HepG2 (cell line): Measurements from ENCODE around the gene KRTAP5-1. TPM values are rescaled to one million over a fixed set of nuclear protein-coding genes. Genes with fewer than 3 reads are reported as not detected.

Source experiments
- ATAC-seq: fragments of 200-7000 bp; cut with Tn5 transposase; 3 replicates; pipeline ENCODE4 v1.9.1; 2020; ENCODE audit warnings: mild to moderate bottlenecking, moderate library complexity
- BruUV-seq: library from RNA; stranded (reverse); fragments of 400-500 nt; replicated peaks from 2 replicates; lab custom pipeline; 2021; lab: Mats Ljungman, UMichigan
- CTCF ChIA-PET: fragments of 300-600 bp; formaldehyde crosslinking; extraction: SDS; loops from one replicate; lab custom pipeline; 2021; ENCODE audit warnings: low total read pairs, inconsistent platforms, low intra/inter-chr PET ratio; lab: Yijun Ruan, JAX
- POLR2A ChIA-PET: fragments of 350-600 bp; sonication (Branson Sonifier 250); formaldehyde crosslinking; loops from one replicate; lab custom pipeline; 2020; ENCODE audit warnings: antibody characterized with exemption, inconsistent platforms; lab: Yijun Ruan, JAX
- DNase-seq: peaks from one replicate; pipeline ENCODE4 v3.0.0-alpha.2; 2015; ENCODE audit warnings: low spot score
- FAIRE-seq: peaks from 3 replicates; lab custom pipeline; 2011; peaks lifted over from hg19 to GRCh38; lab: Jason Lieb, UNC
- H2AFZ ChIP-seq: one replicate; pipeline ENCODE4 v1.6.1; 2011; ENCODE audit warnings: low read length, inconsistent platforms
- H3K27ac ChIP-seq: fragments of 300-600 bp; 3 replicates; pipeline ENCODE4 v1.8.0; 2011; ENCODE audit warnings: mixed run types, mild to moderate bottlenecking, mixed read lengths, low read length, inconsistent platforms; ENCODE audit not compliant: insufficient read depth; ENCODE audit errors: extremely low read length
- H3K27me3 ChIP-seq, 2 experiments: fragments of 200-600 bp in 1 of 2; 2 replicates in 1 of 2; 3 replicates in 1 of 2; pipeline versions ENCODE4 v1.6.0 to v1.8.0; 2011; ENCODE audit warnings: low read length in 2 of 2, mild to moderate bottlenecking in 2 of 2, moderate library complexity in 2 of 2, inconsistent platforms in 1 of 2; ENCODE audit not compliant: insufficient read depth in 2 of 2, control insufficient read depth in 1 of 2
- H3K36me3 ChIP-seq, 2 experiments: fragments of 200-600 bp in 1 of 2; replicated peaks in 1 of 2; 2 replicates in 1 of 2; 3 replicates in 1 of 2; pipeline versions ENCODE4 v1.5.1 to v1.8.0; 2011; ENCODE audit warnings: low read length in 2 of 2, inconsistent platforms in 1 of 2; ENCODE audit not compliant: insufficient read depth in 2 of 2, control insufficient read depth in 1 of 2
- H3K4me1 ChIP-seq: 2 replicates; pipeline ENCODE4 v1.5.1; 2012; ENCODE audit warnings: low read length, inconsistent platforms; ENCODE audit not compliant: insufficient read depth
- H3K4me2 ChIP-seq: 2 replicates; pipeline ENCODE4 v1.6.0; 2011; ENCODE audit warnings: low read depth, low read length, inconsistent platforms
- H3K4me3 ChIP-seq, 3 experiments: fragments of 200-600 bp in 1 of 3; sonication (generic), shearing (Covaris generic) in 1 of 3; replicated peaks in 1 of 3; 2 replicates each; pipeline ENCODE4 v1.5.1; 2011 to 2016; ENCODE audit warnings: low read length in 3 of 3, inconsistent platforms in 2 of 3, low read depth in 2 of 3, mild to moderate bottlenecking in 2 of 3, control low read depth in 1 of 3, mixed read lengths in 1 of 3; ENCODE audit not compliant: insufficient read depth in 1 of 3
- H3K79me2 ChIP-seq: one replicate; pipeline ENCODE4 v1.6.1; 2011; ENCODE audit warnings: low read length, inconsistent platforms; ENCODE audit not compliant: insufficient read depth
- H3K9ac ChIP-seq: 2 replicates; pipeline ENCODE4 v1.6.0; 2011; ENCODE audit warnings: mild to moderate bottlenecking, low read depth, low read length, inconsistent platforms; ENCODE audit not compliant: insufficient read depth
- H3K9me3 ChIP-seq: 2 replicates; pipeline ENCODE4 v1.5.1; 2012; ENCODE audit warnings: mild to moderate bottlenecking, low read length
- H4K20me1 ChIP-seq: 2 replicates; pipeline ENCODE4 v1.6.0; 2011; ENCODE audit warnings: inconsistent platforms, mild to moderate bottlenecking, low read length, moderate library complexity; ENCODE audit not compliant: insufficient read depth
- AGO1 ChIP-seq: fragments of 200-400 bp; formaldehyde crosslinking; IDR thresholded peaks from 2 replicates; pipeline ENCODE4 v1.6.1; 2017; ENCODE audit warnings: mild to moderate bottlenecking, low read depth, low read length, moderate library complexity; ENCODE audit not compliant: poor library complexity, severe bottlenecking
- CAMTA2 ChIP-seq: sonication (generic); formaldehyde crosslinking; IDR thresholded peaks from 2 replicates; pipeline ENCODE4 v1.4.0; 2020; ENCODE audit warnings: mild to moderate bottlenecking, missing genetic modification reagents, borderline replicate concordance
- FOXA3 ChIP-seq: IDR thresholded peaks from 2 replicates; pipeline ENCODE4 v1.6.1; 2016; ENCODE audit warnings: missing genetic modification reagents, missing compliant biosample characterization
- HINFP ChIP-seq: sonication (generic); formaldehyde crosslinking; IDR thresholded peaks from 2 replicates; pipeline ENCODE4 v1.4.0; 2020; ENCODE audit warnings: low read depth, mild to moderate bottlenecking, missing genetic modification reagents
- HMG20B ChIP-seq: conservative IDR thresholded peaks from 2 replicates; pipeline ENCODE4 v1.6.1; 2016; ENCODE audit warnings: missing genetic modification reagents, missing compliant biosample characterization
- MED13 ChIP-seq: sonication (generic); formaldehyde crosslinking; IDR thresholded peaks from 2 replicates; pipeline ENCODE4 v1.5.0; 2020; ENCODE audit warnings: missing genetic modification reagents
- TIGD3 ChIP-seq: sonication (generic); formaldehyde crosslinking; IDR thresholded peaks from 2 replicates; pipeline ENCODE4 v1.5.1; 2020; ENCODE audit warnings: mild to moderate bottlenecking, missing genetic modification reagents, borderline replicate concordance
- ZBTB25 ChIP-seq: IDR thresholded peaks from 2 replicates; pipeline ENCODE4 v1.6.1; 2018; ENCODE audit warnings: missing genetic modification reagents
- ZBTB43 ChIP-seq: sonication (generic); formaldehyde crosslinking; conservative IDR thresholded peaks from 2 replicates; pipeline ENCODE4 v1.4.0; 2020; ENCODE audit warnings: missing genetic modification reagents
- ZNF44 ChIP-seq: sonication (generic); formaldehyde crosslinking; IDR thresholded peaks from 2 replicates; pipeline ENCODE4 v1.5.1; 2020; ENCODE audit warnings: mild to moderate bottlenecking, missing genetic modification reagents
- ZNF652 ChIP-seq: IDR thresholded peaks from 2 replicates; pipeline ENCODE4 v1.6.1; 2016; ENCODE audit warnings: low read depth, borderline replicate concordance
- ZNF670 ChIP-seq: sonication (generic); formaldehyde crosslinking; IDR thresholded peaks from 2 replicates; pipeline ENCODE4 v1.8.0; 2022; ENCODE audit warnings: mild to moderate bottlenecking, missing genetic modification reagents, borderline replicate concordance
- WGBS: methylation state at CpG from one replicate; pipeline ENCODE4 v1.1.6; 2017; ENCODE audit warnings: low lambda C conversion rate; 5-methylcytosine and 5-hydroxymethylcytosine counted together
- in situ Hi-C: cut with HindIII; loops from 2 replicates; pipeline ENCODE4 v1.10.0; 2017; ENCODE audit warnings: low pct_unique_long_range_greater_than_20kb; ENCODE audit not compliant: extremely low pct_ligation_motif_present
- intact Hi-C: fragments of 100-400 bp; cut with micrococcal nuclease; formaldehyde crosslinking; loops from one replicate; pipeline ENCODE4 v1.10.0; 2022; ENCODE audit not compliant: unreplicated experiment
- polyA plus RNA-seq, 8 experiments: library from polyadenylated mRNA; depleted of rRNA in 3 of 8; stranded (reverse) in 7 of 8; unstranded in 1 of 8; fragments of >200 nt; fragmentation: Illumina TruSeq in 4 of 8; extraction: Trizol in 4 of 8; gene quantifications; 2 replicates each; pipeline versions ENCODE4 v1.2.1 to v1.2.3, GENCODE V29; 2011 to 2016; ENCODE audit warnings: low read depth in 4 of 8, missing spikeins in 1 of 8, mixed read lengths in 1 of 8; ENCODE audit not compliant: insufficient read depth in 1 of 8
- total RNA-seq, 5 experiments: library from RNA; depleted of rRNA; stranded (reverse); fragments of >200 nt; fragmentation: Illumina TruSeq; extraction: Trizol; gene quantifications; 2 replicates each; pipeline ENCODE4 v1.2.3, GENCODE V29; 2016; ENCODE audit warnings: low read depth in 1 of 5

The KRTAP5-1 gene
- total and polyA plus RNA-seq, 2 of the 13 experiments (the other 11 are each of a cell fraction or from before 2014, with no cell fraction given), result not detected

GRCh38 chr11:1543606-1544263 is 41.3 kb downstream of the KRTAP5-1 start:
- Histone ChIP-seq H2AFZ (no peak overlapping the region), H4K20me1 (no peaks in the 10 kb centered on the region), H3K9me3 (no peaks in the 10 kb centered on the region), H3K4me3 (no peak overlapping the region), H3K4me2 (no peak overlapping the region), H3K4me1 (peaks cover 5% of the 10 kb centered on the region), H3K36me3 (no peaks in the 10 kb centered on the region), H3K27me3 (peaks cover 40 to 84% of the 10 kb centered on the region in 2 experiments; a peak in 4 of 5 replicates), H3K27ac (no peak overlapping the region), H3K79me2 (no peaks in the 10 kb centered on the region), H3K9ac (no peak overlapping the region)
- intact Hi-C loops, result no loop called here
- no TSS peak for BruUV-seq
- WGBS, result 0% methylated on average over 6 of the region's 13 CpGs
- no peak for FAIRE-seq
- ATAC-seq, result no peak
- CTCF ChIA-PET, result no interaction called here
- no peak for DNase-seq
- TF ChIP-seq ZNF670 (CRISPR knock-in tag) (no peak), AGO1 (no peak), ZNF44 (CRISPR knock-in tag) (no peak)
- in situ Hi-C loops, result no loop called here
- POLR2A ChIA-PET, result no interaction called here

GRCh38 chr11:1542267-1542666 is 42.8 kb downstream of the KRTAP5-1 start:
- no TSS peak for BruUV-seq
- H3K9ac ChIP-seq, result no peak overlapping the region
- no peaks in the 10 kb centered on the region for H3K36me3 ChIP-seq
- in situ Hi-C loops, result no loop called here
- H3K9me3 ChIP-seq, result no peaks in the 10 kb centered on the region
- WGBS, result no CpG with 5 or more reads among the region's 10 CpGs
- peaks cover 5% of the 10 kb centered on the region for H3K4me1 ChIP-seq
- ChIA-PET CTCF (interaction anchor here (1.5 kb wide), 1 partner anchor 31 kb away, joined by 3 read pairs; no protein-coding TSS in a partner anchor), POLR2A (interaction anchor here (1.1 kb wide), 1 partner anchor 11 kb away, joined by 3 read pairs; no protein-coding TSS in a partner anchor)
- peaks cover 3% of the 10 kb centered on the region for H3K79me2 ChIP-seq
- no peak overlapping the region for H3K27ac ChIP-seq
- FAIRE-seq, result no peak
- H3K4me2 ChIP-seq, result no peak overlapping the region
- H2AFZ ChIP-seq, result no peak overlapping the region
- intact Hi-C loops, result no loop called here
- ATAC-seq, result no peak
- H4K20me1 ChIP-seq, result no peaks in the 10 kb centered on the region
- DNase-seq, result no peak
- H3K27me3 ChIP-seq, result peaks cover 35 to 75% of the 10 kb centered on the region in 2 experiments; a peak in 4 of 5 replicates
- no peak overlapping the region for H3K4me3 ChIP-seq
- TF ChIP-seq ZBTB43 (no peak), MED13 (CRISPR knock-in tag) (no peak), ZBTB25 (no peak), TIGD3 (no peak), HINFP (no peak), ZNF652 (CRISPR knock-in tag) (no peak), HMG20B (CRISPR knock-in tag) (no peak), CAMTA2 (CRISPR knock-in tag) (no peak), FOXA3 (CRISPR knock-in tag) (0 out of 2 replicates have a peak, but pooled peaks have one; percentile 23)
